ENCODE data around the gene TCF12. TPM values are rescaled to one million over a fixed set of nuclear protein-coding genes. Genes with fewer than 3 reads are reported as not detected.
"Not testable (repeated sequence)": the region's sequence is repeated elsewhere in the genome, so short reads cannot be mapped to it uniquely, and the experiment has no call there.

The TCF12 gene
- total RNA-seq, 1 donor from 2014 or later: 88.6 TPM

- no peak for DNase-seq (ENCODE audit: extremely low read depth, low read depth, low spot score)
Observed at GRCh38 chr15:57085267-57085666, 166.8 kb downstream of the TCF12 start.

- no peak for DNase-seq (ENCODE audit: extremely low read depth, low read depth, low spot score)
Observed at GRCh38 chr15:57086857-57087427, 168.5 kb downstream of the TCF12 start.

- DNase-seq (ENCODE audit: extremely low read depth, low read depth, low spot score): no peak
Observed at GRCh38 chr15:57089815-57090495, 171.5 kb downstream of the TCF12 start.

GRCh38 chr15:57090496-57090859 is 172.0 kb downstream of the TCF12 start:
- no peak for DNase-seq (ENCODE audit: extremely low read depth, low read depth, low spot score)

- no peak for DNase-seq (ENCODE audit: extremely low read depth, low read depth, low spot score)
Observed at GRCh38 chr15:57091636-57092035, 173.2 kb downstream of the TCF12 start.

GRCh38 chr15:57092252-57092651 is 173.8 kb downstream of the TCF12 start:
- no peak for DNase-seq (ENCODE audit: extremely low read depth, low read depth, low spot score)

- DNase-seq (ENCODE audit: extremely low read depth, low read depth, low spot score): no peak
Observed at GRCh38 chr15:57094321-57095257, 176.1 kb downstream of the TCF12 start.

GRCh38 chr15:57095896-57096295 is 177.5 kb downstream of the TCF12 start:
- no peak for DNase-seq (ENCODE audit: extremely low read depth, low read depth, low spot score)

- DNase-seq (ENCODE audit: extremely low read depth, low read depth, low spot score): no peak
Observed at GRCh38 chr15:57097246-57097645, 178.8 kb downstream of the TCF12 start.

GRCh38 chr15:57097919-57098543 is 179.6 kb downstream of the TCF12 start:
- not testable (repeated sequence) for DNase-seq (ENCODE audit: extremely low read depth, low read depth, low spot score)

- no peak for DNase-seq (ENCODE audit: extremely low read depth, low read depth, low spot score)
Observed at GRCh38 chr15:57098896-57099295, 180.5 kb downstream of the TCF12 start.

GRCh38 chr15:57100136-57100539 is 181.7 kb downstream of the TCF12 start:
- no peak for DNase-seq (ENCODE audit: extremely low read depth, low read depth, low spot score)

GRCh38 chr15:57102858-57103257 is 184.4 kb downstream of the TCF12 start:
- no peak for DNase-seq (ENCODE audit: extremely low read depth, low read depth, low spot score)

GRCh38 chr15:57108296-57108695 is 189.9 kb downstream of the TCF12 start:
- DNase-seq (ENCODE audit: extremely low read depth, low read depth, low spot score): no peak

- DNase-seq (ENCODE audit: extremely low read depth, low read depth, low spot score): no peak
Observed at GRCh38 chr15:57109005-57109404, 190.6 kb downstream of the TCF12 start.

GRCh38 chr15:57111002-57111401 is 192.6 kb downstream of the TCF12 start:
- DNase-seq (ENCODE audit: extremely low read depth, low read depth, low spot score): no peak

GRCh38 chr15:57112178-57112577 is 193.7 kb downstream of the TCF12 start:
- DNase-seq (ENCODE audit: extremely low read depth, low read depth, low spot score): no peak

GRCh38 chr15:57114070-57114469 is 195.6 kb downstream of the TCF12 start:
- DNase-seq (ENCODE audit: extremely low read depth, low read depth, low spot score): no peak

GRCh38 chr15:57118013-57118799 is 199.8 kb downstream of the TCF12 start:
- no peak for DNase-seq (ENCODE audit: extremely low read depth, low read depth, low spot score)

GRCh38 chr15:57122080-57122840 is 203.8 kb downstream of the TCF12 start:
- DNase-seq (ENCODE audit: extremely low read depth, low read depth, low spot score): no peak

Measured in glomerular endothelial cell (primary cell).